ENCODE data around the gene PLA2G3. TPM values are rescaled to one million over a fixed set of nuclear protein-coding genes. Genes with fewer than 3 reads are reported as not detected.

The PLA2G3 gene
- total RNA-seq, 1 experiment from 2014 or later: 8.2 TPM

DNA sequence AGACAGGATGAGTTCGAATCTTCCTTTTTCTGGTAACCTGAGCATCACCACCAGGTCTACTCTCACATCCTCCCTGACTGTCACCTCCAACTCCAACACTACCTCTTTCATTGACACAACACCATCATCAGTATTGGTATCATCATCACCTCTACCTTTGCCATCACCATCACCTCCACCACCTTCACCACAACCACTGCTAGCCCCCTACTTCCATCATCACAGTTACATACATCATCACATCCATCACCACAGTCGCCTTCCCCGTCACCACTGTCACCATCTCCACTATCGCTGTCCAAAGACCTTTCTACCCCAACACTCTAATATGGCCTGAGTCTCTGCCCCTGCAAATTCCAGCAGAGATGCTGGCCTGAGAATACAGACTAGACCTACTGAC, 18.9 kb downstream of the PLA2G3 start:
- H2BK12ac ChIP-seq (ENCODE audit: insufficient read length, low read depth, low read length): no peak overlapping the region
- TF ChIP-seq, protein P1, sequence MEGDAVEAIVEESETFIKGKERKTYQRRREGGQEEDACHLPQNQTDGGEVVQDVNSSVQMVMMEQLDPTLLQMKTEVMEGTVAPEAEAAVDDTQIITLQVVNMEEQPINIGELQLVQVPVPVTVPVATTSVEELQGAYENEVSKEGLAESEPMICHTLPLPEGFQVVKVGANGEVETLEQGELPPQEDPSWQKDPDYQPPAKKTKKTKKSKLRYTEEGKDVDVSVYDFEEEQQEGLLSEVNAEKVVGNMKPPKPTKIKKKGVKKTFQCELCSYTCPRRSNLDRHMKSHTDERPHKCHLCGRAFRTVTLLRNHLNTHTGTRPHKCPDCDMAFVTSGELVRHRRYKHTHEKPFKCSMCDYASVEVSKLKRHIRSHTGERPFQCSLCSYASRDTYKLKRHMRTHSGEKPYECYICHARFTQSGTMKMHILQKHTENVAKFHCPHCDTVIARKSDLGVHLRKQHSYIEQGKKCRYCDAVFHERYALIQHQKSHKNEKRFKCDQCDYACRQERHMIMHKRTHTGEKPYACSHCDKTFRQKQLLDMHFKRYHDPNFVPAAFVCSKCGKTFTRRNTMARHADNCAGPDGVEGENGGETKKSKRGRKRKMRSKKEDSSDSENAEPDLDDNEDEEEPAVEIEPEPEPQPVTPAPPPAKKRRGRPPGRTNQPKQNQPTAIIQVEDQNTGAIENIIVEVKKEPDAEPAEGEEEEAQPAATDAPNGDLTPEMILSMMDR (conservative IDR thresholded peaks at IDR 0.05): no peak
- no peak overlapping the region for H3K56ac ChIP-seq (ENCODE audit: insufficient read length, low read depth, low read length)
- WGBS (ENCODE audit: extremely low coverage, insufficient read length, low lambda C conversion rate): no CpG with 5 or more reads among the region's 4 CpGs
- DNase-seq: no peak
- H3K27me3 ChIP-seq (ENCODE audit: insufficient read depth, low read length): no peaks in the 10 kb centered on the region
- H3K9ac ChIP-seq (ENCODE audit: extremely low read depth, insufficient read length, low read length): no peak overlapping the region
- Mint-ChIP-seq H3K36me3 (ENCODE audit: insufficient read depth in 1 of 3, low read depth in 3 of 3) (no peaks in the 10 kb centered on the region), H3K27ac (no peak overlapping the region), H3K4me3 (no peak overlapping the region; a peak in 1 of 5 replicates), H3K4me1 (peaks cover 21 to 29% of the 10 kb centered on the region in 2 experiments), H3K9me3 (no peaks in the 10 kb centered on the region), H3K27me3 (ENCODE audit: low read depth) (peaks cover 12% of the 10 kb centered on the region)
- no peaks in the 10 kb centered on the region for H3K23me2 ChIP-seq (ENCODE audit: insufficient read length, low read depth, low read length, poor library complexity, severe bottlenecking)
- no peak overlapping the region for H3K18ac ChIP-seq (ENCODE audit: insufficient read length, low read depth, low read length)
- H4K91ac ChIP-seq (ENCODE audit: insufficient read length, low read depth, low read length): no peak overlapping the region
- H3K4ac ChIP-seq (ENCODE audit: low read depth, low read length): no peak overlapping the region
- no peak overlapping the region for H2BK120ac ChIP-seq (ENCODE audit: low read depth, low read length, poor library complexity, severe bottlenecking)
- no peak overlapping the region for H3K23ac ChIP-seq (ENCODE audit: insufficient read length, low read depth, low read length)
- no peaks in the 10 kb centered on the region for H3K79me2 ChIP-seq (ENCODE audit: insufficient read depth, low read length)
- no peak overlapping the region for H3T11ph ChIP-seq (ENCODE audit: low read length)
- H3K4me1 ChIP-seq (ENCODE audit: insufficient read depth, low read length): peaks cover 5% of the 10 kb centered on the region
- H3K4me2 ChIP-seq (ENCODE audit: insufficient read depth, insufficient read length, low read length): no peak overlapping the region
- no peak overlapping the region for H2AFZ ChIP-seq (ENCODE audit: low read length)
- H3K14ac ChIP-seq (ENCODE audit: insufficient read depth, low read length): no peak overlapping the region
- H4K5ac ChIP-seq (ENCODE audit: insufficient read length, low read depth, low read length): no peak overlapping the region
- no peak overlapping the region for H2BK20ac ChIP-seq (ENCODE audit: low read depth, low read length, poor library complexity, severe bottlenecking)
- no peak overlapping the region for H4K8ac ChIP-seq (replicated peaks; ENCODE audit: insufficient read length, low read depth, low read length)
- no peak overlapping the region for H2BK5ac ChIP-seq (ENCODE audit: insufficient read length, low read length)
- no peak overlapping the region for H3K27ac ChIP-seq (ENCODE audit: insufficient read length, low read depth, low read length)
- no peak overlapping the region for H2AK5ac ChIP-seq (ENCODE audit: insufficient read length, low read length)
- H4K20me1 ChIP-seq (ENCODE audit: control insufficient read depth, insufficient read depth, insufficient read length): no peaks in the 10 kb centered on the region
- H3K9me3 ChIP-seq (ENCODE audit: control insufficient read depth, low read depth, low read length): no peaks in the 10 kb centered on the region
- H3K79me1 ChIP-seq (ENCODE audit: insufficient read depth, low read depth, low read length, poor library complexity, severe bottlenecking): no peaks in the 10 kb centered on the region
- H2BK15ac ChIP-seq (ENCODE audit: low read depth, low read length): no peak overlapping the region
